HEK293 (cell line): ENCODE measurements around the gene DUSP3.

Source experiments
- CTCF ChIA-PET: fragments of 350-600 bp; formaldehyde crosslinking; extraction: SDS; loops from one replicate; lab custom pipeline; 2021; ENCODE audit warnings: antibody characterized with exemption; lab: Yijun Ruan, JAX
- POLR2A ChIA-PET: fragments of 300-600 bp; formaldehyde crosslinking; extraction: SDS; loops from one replicate; lab custom pipeline; 2020; ENCODE audit warnings: antibody characterized with exemption, inconsistent platforms; lab: Yijun Ruan, JAX
- H3K27ac ChIP-seq: fragments of 200-500 bp; sonication (Bioruptor generic); 2 replicates; pipeline ENCODE4 v1.5.1; 2014; ENCODE audit warnings: low read depth, low read length, control low read depth, inconsistent platforms; ENCODE audit errors: extremely low read depth
- H3K36me3 ChIP-seq, 2 experiments: fragments of 200-500 bp in 1 of 2; sonication (Bioruptor generic) in 1 of 2; 1 replicate in 1 of 2; 2 replicates in 1 of 2; pipeline ENCODE4 v1.5.1; 2014 to 2017; ENCODE audit warnings: inconsistent platforms in 2 of 2, low read length in 2 of 2; ENCODE audit not compliant: control insufficient read depth in 2 of 2, insufficient read depth in 1 of 2
- H3K4me1 ChIP-seq: fragments of 200-500 bp; sonication (Bioruptor generic); 2 replicates; pipeline ENCODE4 v1.5.1; 2014; ENCODE audit warnings: mild to moderate bottlenecking, low read length, inconsistent platforms; ENCODE audit not compliant: control insufficient read depth, insufficient read depth
- H3K4me3 ChIP-seq: 2 replicates; pipeline ENCODE4 v1.5.1; 2011; ENCODE audit warnings: low read depth, mild to moderate bottlenecking, control low read depth, low read length, moderate library complexity
- H3K9me3 ChIP-seq: fragments of 200-500 bp; sonication (Bioruptor generic); 2 replicates; pipeline ENCODE4 v1.5.1; 2014; ENCODE audit warnings: low read depth, low read length, inconsistent platforms; ENCODE audit not compliant: control insufficient read depth, insufficient read depth
- BCL11B ChIP-seq: fragments of 450-650 bp; formaldehyde crosslinking; IDR thresholded peaks from 2 replicates; pipeline ENCODE4 v1.5.1; 2016; ENCODE audit warnings: low read depth, missing biosample characterization, missing genetic modification characterization
- GLIS2 ChIP-seq: fragments of 450-650 bp; formaldehyde crosslinking; IDR thresholded peaks from 2 replicates; pipeline ENCODE4 v1.5.1; 2016; ENCODE audit warnings: missing biosample characterization, missing genetic modification characterization
- KLF1 ChIP-seq: fragments of 450-650 bp; formaldehyde crosslinking; IDR thresholded peaks from 2 replicates; pipeline ENCODE4 v1.5.1; 2016; ENCODE audit warnings: missing biosample characterization, missing genetic modification characterization
- KLF7 ChIP-seq: fragments of 450-650 bp; formaldehyde crosslinking; IDR thresholded peaks from 2 replicates; pipeline ENCODE4 v1.5.1; 2016; ENCODE audit warnings: missing biosample characterization, missing genetic modification characterization, borderline replicate concordance
- PATZ1 ChIP-seq: fragments of 450-650 bp; formaldehyde crosslinking; IDR thresholded peaks from 2 replicates; pipeline ENCODE4 v1.5.1; 2016; ENCODE audit warnings: missing biosample characterization, missing genetic modification characterization
- YY1 ChIP-seq: fragments of 450-650 bp; formaldehyde crosslinking; IDR thresholded peaks from 2 replicates; pipeline ENCODE4 v1.5.1; 2018; ENCODE audit warnings: missing biosample characterization, missing genetic modification characterization
- ZBTB21 ChIP-seq: fragments of 450-650 bp; formaldehyde crosslinking; IDR thresholded peaks from 2 replicates; pipeline ENCODE4 v1.5.1; 2017; ENCODE audit warnings: missing biosample characterization, missing genetic modification characterization
- ZBTB48 ChIP-seq: fragments of 450-650 bp; formaldehyde crosslinking; IDR thresholded peaks from 2 replicates; pipeline ENCODE4 v1.5.1; 2016; ENCODE audit warnings: missing biosample characterization, missing genetic modification characterization
- ZBTB49 ChIP-seq: fragments of 450-650 bp; formaldehyde crosslinking; IDR thresholded peaks from 2 replicates; pipeline ENCODE4 v1.5.1; 2016; ENCODE audit warnings: missing biosample characterization, missing genetic modification characterization, low read depth
- ZBTB8A ChIP-seq: fragments of 450-650 bp; formaldehyde crosslinking; IDR thresholded peaks from 2 replicates; pipeline ENCODE4 v1.5.1; 2016; ENCODE audit warnings: missing biosample characterization, missing genetic modification characterization
- ZNF114 ChIP-seq: fragments of 450-650 bp; formaldehyde crosslinking; IDR thresholded peaks from 2 replicates; pipeline ENCODE4 v1.5.0; 2017; ENCODE audit warnings: missing biosample characterization, missing genetic modification characterization
- ZNF121 ChIP-seq: fragments of 450-650 bp; formaldehyde crosslinking; IDR thresholded peaks from 2 replicates; pipeline ENCODE4 v1.5.1; 2016; ENCODE audit warnings: missing biosample characterization, missing genetic modification characterization
- ZNF133 ChIP-seq: fragments of 450-650 bp; formaldehyde crosslinking; IDR thresholded peaks from 2 replicates; pipeline ENCODE4 v1.5.1; 2016; ENCODE audit warnings: missing biosample characterization, missing genetic modification characterization
- ZNF155 ChIP-seq: fragments of 450-650 bp; formaldehyde crosslinking; IDR thresholded peaks from 2 replicates; pipeline ENCODE4 v1.5.1; 2016; ENCODE audit warnings: missing biosample characterization, missing genetic modification characterization
- ZNF341 ChIP-seq: fragments of 450-650 bp; formaldehyde crosslinking; IDR thresholded peaks from 2 replicates; pipeline ENCODE4; 2016; ENCODE audit warnings: low read depth, missing biosample characterization, missing genetic modification characterization
- ZNF398 ChIP-seq: fragments of 450-650 bp; formaldehyde crosslinking; IDR thresholded peaks from 2 replicates; pipeline ENCODE4 v1.5.1; 2017; ENCODE audit warnings: missing biosample characterization, missing genetic modification characterization
- ZNF449 ChIP-seq: fragments of 450-650 bp; formaldehyde crosslinking; IDR thresholded peaks from 2 replicates; pipeline ENCODE4 v1.5.1; 2017; ENCODE audit warnings: missing biosample characterization, mild to moderate bottlenecking, missing genetic modification characterization, moderate library complexity
- ZNF560 ChIP-seq: fragments of 450-650 bp; formaldehyde crosslinking; IDR thresholded peaks from 2 replicates; pipeline ENCODE4 v1.5.1; 2017; ENCODE audit warnings: missing biosample characterization, missing genetic modification characterization, borderline replicate concordance
- ZNF596 ChIP-seq: fragments of 450-650 bp; IDR thresholded peaks from 2 replicates; pipeline ENCODE4 v1.5.0; 2018; ENCODE audit warnings: missing biosample characterization, mild to moderate bottlenecking, missing genetic modification characterization, moderate library complexity
- ZNF747 ChIP-seq: fragments of 450-650 bp; formaldehyde crosslinking; IDR thresholded peaks from 2 replicates; pipeline ENCODE4 v1.5.1; 2016; ENCODE audit warnings: missing biosample characterization, missing genetic modification characterization
- ZNF777 ChIP-seq: fragments of 450-650 bp; formaldehyde crosslinking; IDR thresholded peaks from 2 replicates; pipeline ENCODE4 v1.5.1; 2017; ENCODE audit warnings: missing biosample characterization, missing genetic modification characterization, borderline replicate concordance

Gene DUSP3

GRCh38 chr17:43779145-43780125 lies 658 bp upstream of the DUSP3 start (continued):
- 0 out of 2 replicates have a peak, but pooled peaks have one; percentile 19 for TF ChIP-seq ZNF449 (tag by site-specific recombination)
- 0 out of 2 replicates have a peak, but pooled peaks have one; percentile 3 for TF ChIP-seq ZBTB8A
- peak; percentile 39; the same call in 1 of the 2 replicates for TF ChIP-seq ZNF341 (tag by site-specific recombination)
- peak; percentile 29; the same call in 1 of the 2 replicates for TF ChIP-seq PATZ1 (tag by site-specific recombination)
- no peak for TF ChIP-seq ZNF398 (tag by site-specific recombination)
- TF ChIP-seq YY1 (tag by site-specific recombination), result no peak
- peak; percentile 15; the same call in 1 of the 2 replicates for TF ChIP-seq KLF7 (tag by site-specific recombination)
- peak; percentile 88 for TF ChIP-seq ZBTB48 (tag by site-specific recombination)
- TF ChIP-seq ZNF747 (tag by site-specific recombination), result no peak
- peak; percentile 61; the same call in 1 of the 2 replicates for TF ChIP-seq GLIS2

- H3K27ac ChIP-seq, result no peak overlapping the region
- TF ChIP-seq KLF1 (no peak), ZNF596 (tag by site-specific recombination) (no peak), ZBTB49 (tag by site-specific recombination) (no peak), ZBTB21 (tag by site-specific recombination) (no peak), ZNF560 (no peak), ZNF133 (no peak), ZNF777 (tag by site-specific recombination) (no peak), ZNF155 (tag by site-specific recombination) (no peak), BCL11B (no peak), ZNF121 (no peak), ZBTB48 (tag by site-specific recombination) (no peak), ZNF114 (no peak)
- TF ChIP-seq, all 188 proteins: peak for 0
- H3K4me3 ChIP-seq, result no peak overlapping the region
- H3K36me3 ChIP-seq, result peaks cover 42 to 65% of the 10 kb centered on the region in 2 experiments
- no peaks in the 10 kb centered on the region for H3K4me1 ChIP-seq
- CTCF ChIA-PET, result interaction anchor here (0.6 to 4.7 kb wide), 7 partner anchors 8 to 219 kb away, joined by 3 to 51 read pairs (median 7); no protein-coding TSS in a partner anchor
- POLR2A ChIA-PET, result no interaction called here
- no peaks in the 10 kb centered on the region for H3K9me3 ChIP-seq
Measured at GRCh38 chr17:43774304-43775250, 4.2 kb downstream of the DUSP3 start.
